ENCODE results near the gene HEYL.
A peak's percentile ranks its signal among the peaks of the same experiment; 100 is the strongest.

The HEYL gene

GRCh38 chr1:39646232-39647081, 7.0 kb upstream of the HEYL start:
- no peak for TF ChIP-seq CTCF (IDR thresholded peaks at IDR 0.05; ENCODE audit: low read depth, low read length, missing control alignments)
- no peak for DNase-seq (ENCODE audit: low read depth)
- H3K4me3 ChIP-seq (ENCODE audit: low read depth, low read length): no peak overlapping the region

GRCh38 chr1:39645411-39646043, 6.1 kb upstream of the HEYL start:
- no peak for TF ChIP-seq CTCF (IDR thresholded peaks at IDR 0.05; ENCODE audit: low read depth, low read length, missing control alignments)
- no peak for DNase-seq (ENCODE audit: low read depth)
- H3K4me3 ChIP-seq (ENCODE audit: low read depth, low read length): no peak overlapping the region

GRCh38 chr1:39643705-39644104, 4.3 kb upstream of the HEYL start:
- no peak overlapping the region for H3K4me3 ChIP-seq (ENCODE audit: low read depth, low read length)
- DNase-seq (ENCODE audit: low read depth): no peak
- TF ChIP-seq CTCF (IDR thresholded peaks at IDR 0.05; ENCODE audit: low read depth, low read length, missing control alignments): no peak

GRCh38 chr1:39642796-39643195, 3.4 kb upstream of the HEYL start:
- TF ChIP-seq CTCF (IDR thresholded peaks at IDR 0.05; ENCODE audit: low read depth, low read length, missing control alignments): no peak
- DNase-seq (ENCODE audit: low read depth): no peak

GRCh38 chr1:39640861-39641260, 1.4 kb upstream of the HEYL start:
- no peak overlapping the region for H3K4me3 ChIP-seq (ENCODE audit: low read depth, low read length)
- DNase-seq (ENCODE audit: low read depth): no peak
- TF ChIP-seq CTCF (IDR thresholded peaks at IDR 0.05; ENCODE audit: low read depth, low read length, missing control alignments): no peak

More at GRCh38 chr1:39642796-39643195, 3.4 kb upstream of the HEYL start:
- no peak overlapping the region for H3K4me3 ChIP-seq (ENCODE audit: low read depth, low read length)

GRCh38 chr1:39638965-39639304, 508 bp downstream of the HEYL start:
- DNase-seq (ENCODE audit: low read depth): no peak
- no peak for TF ChIP-seq CTCF (IDR thresholded peaks at IDR 0.05; ENCODE audit: low read depth, low read length, missing control alignments)
- peak overlapping the region; percentile 41; the same call in 1 of the 2 replicates for H3K4me3 ChIP-seq (ENCODE audit: low read depth, low read length)
